ENCODE data around the gene MAP2K4. TPM values are rescaled to one million over a fixed set of nuclear protein-coding genes. Genes with fewer than 3 reads are reported as not detected.
"Not testable (repeated sequence)": the region's sequence is repeated elsewhere in the genome, so short reads cannot be mapped to it uniquely, and the experiment has no call there.

MAP2K4 gene
- total RNA-seq, 1 donor: 39.3 TPM

DNA sequence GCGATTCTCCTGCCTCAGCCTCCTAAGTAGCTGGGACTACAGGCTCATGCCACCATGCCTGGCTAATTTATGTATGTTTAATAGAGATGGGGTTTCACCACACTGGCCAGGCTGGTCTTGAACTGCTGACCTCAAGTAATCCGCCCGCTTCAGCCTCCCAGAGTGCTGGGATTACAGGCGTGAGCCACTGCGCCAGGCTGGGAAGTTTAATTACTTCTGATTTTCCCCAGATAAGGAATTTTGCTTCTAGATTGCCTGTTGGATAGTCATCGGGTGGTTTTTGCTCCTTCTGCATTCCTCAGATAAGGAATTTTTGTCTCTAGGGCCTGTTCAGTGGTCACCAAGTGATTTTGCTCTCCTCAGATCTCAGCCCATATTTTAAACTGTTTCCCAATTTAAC, 112.5 kb downstream of the MAP2K4 start:
- peak; percentile 74 for DNase-seq (ENCODE audit: low read depth)
- TF ChIP-seq, protein P1, sequence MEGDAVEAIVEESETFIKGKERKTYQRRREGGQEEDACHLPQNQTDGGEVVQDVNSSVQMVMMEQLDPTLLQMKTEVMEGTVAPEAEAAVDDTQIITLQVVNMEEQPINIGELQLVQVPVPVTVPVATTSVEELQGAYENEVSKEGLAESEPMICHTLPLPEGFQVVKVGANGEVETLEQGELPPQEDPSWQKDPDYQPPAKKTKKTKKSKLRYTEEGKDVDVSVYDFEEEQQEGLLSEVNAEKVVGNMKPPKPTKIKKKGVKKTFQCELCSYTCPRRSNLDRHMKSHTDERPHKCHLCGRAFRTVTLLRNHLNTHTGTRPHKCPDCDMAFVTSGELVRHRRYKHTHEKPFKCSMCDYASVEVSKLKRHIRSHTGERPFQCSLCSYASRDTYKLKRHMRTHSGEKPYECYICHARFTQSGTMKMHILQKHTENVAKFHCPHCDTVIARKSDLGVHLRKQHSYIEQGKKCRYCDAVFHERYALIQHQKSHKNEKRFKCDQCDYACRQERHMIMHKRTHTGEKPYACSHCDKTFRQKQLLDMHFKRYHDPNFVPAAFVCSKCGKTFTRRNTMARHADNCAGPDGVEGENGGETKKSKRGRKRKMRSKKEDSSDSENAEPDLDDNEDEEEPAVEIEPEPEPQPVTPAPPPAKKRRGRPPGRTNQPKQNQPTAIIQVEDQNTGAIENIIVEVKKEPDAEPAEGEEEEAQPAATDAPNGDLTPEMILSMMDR (IDR thresholded peaks at IDR 0.05; ENCODE audit: insufficient read depth, low read depth, low read length): no peak
- no peak overlapping the region for H3K4me3 ChIP-seq (ENCODE audit: low read depth, low read length)

DNA sequence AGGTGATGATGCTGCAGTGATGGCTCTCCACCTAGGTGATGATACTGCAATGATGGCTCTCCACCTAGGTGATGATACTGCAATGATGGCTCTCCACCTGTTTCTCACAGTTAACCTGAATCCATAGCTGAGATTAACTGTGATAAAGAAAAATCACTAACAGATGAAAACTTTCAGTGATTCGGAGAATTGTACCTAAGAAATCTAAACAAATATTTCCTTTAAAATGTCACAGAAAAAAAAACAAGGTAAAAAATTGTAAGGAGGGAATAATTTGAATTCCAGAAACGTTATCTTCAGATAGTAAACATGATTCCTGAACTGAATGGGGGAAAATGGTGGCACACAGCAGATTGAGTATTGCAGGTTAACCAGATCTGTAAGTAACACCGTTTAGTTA, 113.4 kb downstream of the MAP2K4 start:
- no peak for DNase-seq (ENCODE audit: low read depth)
- TF ChIP-seq, protein P1 (IDR thresholded peaks at IDR 0.05; ENCODE audit: insufficient read depth, low read depth, low read length): no peak
- no peak overlapping the region for H3K4me3 ChIP-seq (ENCODE audit: low read depth, low read length)

DNA sequence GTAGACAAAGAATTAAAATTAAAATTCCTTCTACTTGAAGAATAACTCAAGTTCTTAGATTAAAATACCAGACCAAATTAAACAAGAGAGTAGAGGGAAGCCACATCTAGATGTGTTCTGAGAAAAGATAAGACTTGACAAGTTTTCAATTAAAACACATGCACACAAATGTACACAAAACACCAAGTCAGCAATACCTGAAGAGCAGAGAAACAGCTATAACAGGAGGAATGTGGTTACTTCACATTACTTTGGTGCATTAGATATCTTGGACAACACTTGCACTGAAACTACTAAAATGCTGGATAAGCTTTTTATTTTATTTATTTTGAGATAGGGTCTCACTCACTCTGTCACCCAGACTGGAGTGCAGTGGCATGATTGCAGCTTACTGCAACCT, 113.9 kb downstream of the MAP2K4 start:
- TF ChIP-seq, protein P1 (IDR thresholded peaks at IDR 0.05; ENCODE audit: insufficient read depth, low read depth, low read length): no peak
- DNase-seq (ENCODE audit: low read depth): no peak

DNA sequence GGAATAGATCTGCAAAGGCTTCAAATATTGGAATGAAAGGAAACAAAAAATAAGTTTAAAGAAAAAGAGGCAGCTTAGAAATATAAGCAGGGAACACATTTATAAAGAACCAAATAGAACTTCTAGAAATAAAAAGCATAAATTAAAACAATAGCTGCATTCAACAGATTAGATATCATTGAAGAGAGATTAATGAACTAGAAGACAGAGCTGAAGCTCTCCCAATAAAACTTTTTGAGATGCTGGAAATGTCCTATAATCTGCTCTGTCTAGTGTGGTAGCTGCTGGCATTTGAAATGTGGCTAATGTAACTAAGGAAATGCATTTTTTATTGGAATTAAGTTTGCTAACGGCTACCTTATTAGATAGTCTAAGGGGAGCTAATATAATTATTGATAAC, 115.6 kb downstream of the MAP2K4 start:
- no peak for DNase-seq (ENCODE audit: low read depth)
- TF ChIP-seq, protein P1 (IDR thresholded peaks at IDR 0.05; ENCODE audit: insufficient read depth, low read depth, low read length): no peak
- H3K4me3 ChIP-seq (ENCODE audit: low read depth, low read length): no peak overlapping the region

More for the DNA sequence above, 113.9 kb downstream of the MAP2K4 start:
- no peak overlapping the region for H3K4me3 ChIP-seq (ENCODE audit: low read depth, low read length)

DNA sequence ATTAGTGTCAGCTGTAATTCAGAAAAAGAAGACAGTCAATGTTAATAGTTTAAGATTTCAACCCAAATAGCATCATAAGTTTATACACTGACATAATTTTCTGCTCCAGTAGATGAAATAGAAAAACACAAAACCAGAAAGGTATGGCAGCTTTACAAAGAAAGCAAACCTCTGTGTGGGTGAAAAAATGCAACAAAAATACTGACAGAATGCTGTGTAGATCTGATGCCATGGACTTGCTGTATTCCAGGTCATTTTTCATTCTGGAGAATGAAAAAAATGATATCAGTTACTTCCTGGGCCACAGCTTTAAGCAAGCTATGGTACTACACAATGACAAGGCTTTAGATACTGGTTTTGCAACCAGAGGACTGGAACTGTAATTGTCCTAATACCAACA, 116.0 kb downstream of the MAP2K4 start:
- no peak overlapping the region for H3K4me3 ChIP-seq (ENCODE audit: low read depth, low read length)
- no peak for DNase-seq (ENCODE audit: low read depth)
- TF ChIP-seq, protein P1 (IDR thresholded peaks at IDR 0.05; ENCODE audit: insufficient read depth, low read depth, low read length): no peak

GRCh38 chr17:12137859-12138258, 117.2 kb downstream of the MAP2K4 start:
- DNase-seq (ENCODE audit: low read depth): no peak
- H3K4me3 ChIP-seq (ENCODE audit: low read depth, low read length): no peak overlapping the region
- TF ChIP-seq, protein P1 (IDR thresholded peaks at IDR 0.05; ENCODE audit: insufficient read depth, low read depth, low read length): no peak

GRCh38 chr17:12140685-12141084, 120.0 kb downstream of the MAP2K4 start:
- no peak for DNase-seq (ENCODE audit: low read depth)
- TF ChIP-seq, protein P1 (IDR thresholded peaks at IDR 0.05; ENCODE audit: insufficient read depth, low read depth, low read length): no peak
- H3K4me3 ChIP-seq (ENCODE audit: low read depth, low read length): no peak overlapping the region

DNA sequence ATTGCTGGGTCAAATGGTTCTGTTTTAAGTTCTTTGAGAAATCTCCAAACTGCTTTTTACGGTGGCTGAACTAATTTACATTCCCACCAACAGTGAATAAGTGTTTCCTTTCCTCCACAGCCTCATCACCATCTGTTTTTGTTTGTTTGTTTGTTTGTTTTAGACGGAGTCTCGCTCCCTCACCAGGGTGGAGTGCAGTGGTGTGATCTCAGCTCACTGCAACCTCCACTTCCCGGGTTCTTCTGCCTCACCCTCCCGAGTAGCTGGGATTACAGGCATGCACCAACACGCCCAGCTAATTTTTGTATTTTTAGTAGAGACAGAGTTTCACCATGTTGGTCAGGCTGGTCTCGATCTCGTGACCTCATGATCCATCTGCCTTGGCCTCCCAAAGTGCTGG, 141.5 kb downstream of the MAP2K4 start:
- not testable (repeated sequence) for DNase-seq (ENCODE audit: low read depth); H3K4me3 ChIP-seq (ENCODE audit: low read depth, low read length)
